ENCODE data around the gene PTPRK. TPM values are rescaled to one million over a fixed set of nuclear protein-coding genes. Genes with fewer than 3 reads are reported as not detected.

Gene PTPRK
- total RNA-seq, 1 donor from 2014 or later = 87.4 TPM

DNA sequence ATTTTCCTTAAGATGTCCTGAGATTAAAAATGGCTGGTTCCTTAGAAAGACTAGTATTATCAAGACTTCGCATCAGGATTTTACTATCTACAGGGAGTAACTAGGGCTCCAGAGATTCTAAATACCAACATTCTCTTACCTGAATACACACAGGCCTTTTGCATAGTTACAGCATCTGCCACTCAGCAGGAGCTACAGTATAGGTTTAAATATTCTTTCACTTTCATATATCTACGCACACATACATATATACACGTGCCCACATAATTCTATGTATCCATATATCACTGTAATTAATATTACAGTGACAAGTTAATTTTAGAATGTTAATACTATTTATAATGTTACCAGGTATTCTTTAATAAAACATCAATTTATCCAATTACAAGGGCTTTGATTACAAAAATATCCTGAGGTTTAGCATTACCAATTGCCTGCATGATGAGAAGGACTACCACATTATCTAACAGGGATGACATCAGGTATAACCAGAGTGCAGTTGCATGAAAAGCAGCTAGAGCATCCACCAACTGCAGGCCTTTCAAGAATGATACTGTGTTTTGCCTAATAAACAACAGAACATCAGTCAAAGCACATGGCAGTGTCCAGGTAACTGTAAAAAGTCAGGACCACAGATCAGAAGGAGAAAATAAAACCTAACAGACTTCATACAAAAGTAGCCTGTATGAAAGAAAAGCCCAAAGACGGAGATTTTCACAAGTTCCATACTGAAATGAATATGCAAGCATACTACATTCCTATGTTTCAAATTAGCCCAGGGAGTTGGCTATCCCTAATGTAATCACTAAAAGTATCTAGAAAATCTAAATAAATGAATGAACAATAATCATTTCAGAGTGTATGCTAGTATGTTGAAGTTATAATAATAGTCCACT lies 268.7 kb downstream of the PTPRK start:
- no peak for DNase-seq (ENCODE audit: low read depth in 2 of 2)

DNA sequence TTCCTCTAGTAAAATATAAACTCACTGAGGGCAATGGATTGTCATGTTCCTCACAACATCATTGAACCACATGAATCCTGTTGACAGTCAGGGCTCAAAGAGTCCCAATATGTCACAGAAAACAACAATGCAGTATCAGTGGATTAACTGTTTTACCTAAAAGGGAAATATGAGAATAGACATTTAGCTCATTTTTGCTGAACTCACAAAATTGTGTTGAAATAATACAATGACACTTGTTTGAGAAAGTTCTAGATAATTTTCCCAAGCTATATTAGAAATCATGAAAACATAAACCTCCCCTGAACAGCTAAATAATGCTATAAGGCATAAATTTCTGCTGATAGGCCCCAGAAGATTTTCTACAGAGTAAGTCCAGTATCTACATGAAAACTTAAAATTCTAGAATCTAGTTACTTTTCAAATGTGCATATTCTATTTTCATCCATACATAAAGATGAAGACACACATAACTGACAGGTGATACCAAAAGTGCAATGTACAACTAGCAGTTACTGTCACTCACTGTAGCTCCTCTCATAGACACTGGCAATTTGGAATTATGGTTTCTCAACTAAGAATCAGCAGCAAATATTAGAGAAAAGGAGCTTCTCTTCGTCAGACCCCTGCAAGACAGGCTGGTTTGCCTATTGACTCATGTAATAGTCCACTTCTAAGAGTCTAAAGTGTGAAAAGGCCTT lies 269.9 kb downstream of the PTPRK start:
- no peak for DNase-seq (ENCODE audit: low read depth in 2 of 2)

DNA sequence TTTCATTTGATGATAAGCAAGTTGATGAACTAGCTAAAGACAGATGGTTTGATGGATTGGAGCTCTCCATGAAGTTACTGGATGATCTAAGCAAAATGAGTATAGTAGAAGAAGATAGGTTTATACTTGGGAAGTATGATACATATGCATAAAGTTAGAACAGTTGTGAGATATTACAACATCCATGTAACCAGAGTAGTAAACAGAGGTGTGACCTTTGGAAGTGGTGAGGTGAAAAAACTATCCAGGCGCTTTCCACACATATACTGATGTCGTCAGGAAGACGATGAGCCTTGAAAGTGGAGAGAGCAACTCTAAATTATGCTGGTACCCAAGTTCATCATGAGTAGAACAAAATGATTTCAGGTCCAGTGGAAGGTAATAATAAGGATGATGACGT lies 271.0 kb downstream of the PTPRK start:
- no peak for DNase-seq (ENCODE audit: low read depth in 2 of 2)

DNA sequence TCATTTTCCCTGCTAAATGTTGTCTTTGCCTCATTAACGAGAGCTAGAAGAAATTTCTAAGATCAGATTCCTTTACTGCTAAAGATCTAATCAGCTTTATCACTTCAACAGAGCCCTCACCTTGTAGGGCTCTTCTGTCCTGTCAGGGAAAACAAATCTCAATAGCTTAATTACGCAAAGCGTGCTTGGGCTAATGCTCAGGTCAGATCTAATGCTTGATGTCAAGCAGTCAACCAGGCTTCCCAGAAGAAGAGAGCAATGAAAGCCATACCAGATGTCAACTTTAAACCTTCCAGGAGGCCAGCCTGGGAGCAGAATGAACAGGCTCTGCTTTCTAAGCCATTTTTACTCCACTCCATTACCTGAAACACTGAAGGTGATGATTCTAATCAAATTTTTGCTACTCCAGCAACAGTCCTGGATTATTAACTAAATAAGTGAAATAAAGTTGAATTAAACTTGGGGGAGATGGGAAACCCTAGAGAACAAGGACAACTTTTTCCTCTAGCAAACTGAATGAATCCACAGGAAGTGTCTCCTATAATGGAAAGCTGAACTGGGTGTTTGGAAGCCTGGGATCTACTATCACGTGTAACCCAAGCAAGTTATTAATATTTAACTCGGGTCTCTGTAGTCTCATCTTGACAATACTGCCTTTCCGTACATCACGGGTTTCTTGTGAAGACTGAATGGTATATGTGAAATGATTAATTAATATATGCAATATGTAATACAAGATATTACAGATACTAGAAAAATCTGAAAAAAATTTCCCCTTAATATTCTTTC lies 273.7 kb downstream of the PTPRK start:
- DNase-seq (ENCODE audit: low read depth in 2 of 2) = no peak

DNA sequence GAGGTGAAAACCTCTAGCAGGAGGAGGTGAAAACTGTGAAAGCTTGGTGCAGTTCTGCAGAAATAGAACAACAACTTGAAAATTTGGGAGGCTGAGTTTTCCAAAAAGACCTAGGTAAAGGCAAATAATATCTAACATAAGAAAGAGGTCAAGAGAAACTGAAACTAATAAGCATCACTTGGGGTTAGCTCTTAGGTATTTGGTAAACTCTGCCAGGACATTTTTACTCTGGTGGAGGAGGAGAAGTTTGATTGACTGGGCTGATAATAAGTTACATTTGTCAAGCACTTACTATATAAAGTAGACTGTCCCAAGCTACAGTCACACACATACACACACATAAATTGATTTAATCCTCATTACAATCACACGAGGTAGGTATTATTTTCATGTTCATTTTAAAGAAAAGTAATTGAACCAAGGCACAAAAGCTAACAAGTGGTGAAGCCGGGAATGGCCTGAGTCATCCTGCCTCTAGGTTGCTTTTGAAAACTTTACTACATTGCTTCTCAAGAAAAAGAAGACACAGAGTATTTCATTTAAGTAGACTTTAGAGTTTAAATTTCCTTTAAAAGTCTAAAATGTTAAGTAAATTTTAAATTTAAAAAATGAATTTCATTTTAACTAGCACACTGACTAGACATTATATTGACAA lies 275.5 kb downstream of the PTPRK start:
- DNase-seq (ENCODE audit: low read depth in 2 of 2) = no peak

DNA sequence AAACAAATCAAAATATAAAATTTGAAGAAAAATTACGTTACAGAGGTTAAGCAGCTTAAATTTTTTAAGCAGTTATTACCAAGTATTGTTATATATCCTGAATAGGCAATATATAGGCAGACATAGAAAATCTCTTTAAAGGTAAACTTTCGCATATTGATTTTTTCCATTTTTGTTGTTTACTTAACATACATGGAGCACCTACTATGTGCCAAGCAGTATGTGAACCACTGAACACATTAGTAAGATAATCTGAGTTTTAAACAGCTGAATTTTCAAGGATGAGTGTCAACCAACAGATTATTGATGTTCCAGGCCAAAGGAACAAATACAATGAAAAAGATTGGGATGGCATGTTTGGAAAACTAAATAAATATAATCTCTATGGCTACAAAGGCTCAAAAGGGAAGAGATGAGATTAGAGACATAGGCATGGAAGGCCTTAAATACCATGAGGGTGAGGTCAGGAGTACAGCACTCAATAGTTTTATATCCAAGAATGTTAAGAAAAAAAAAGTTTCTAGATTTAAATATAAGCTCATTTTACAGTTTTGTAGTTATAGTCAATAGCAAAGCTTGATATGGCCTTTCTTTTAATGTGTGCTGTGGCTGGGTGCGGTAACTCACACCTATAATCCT lies 277.5 kb downstream of the PTPRK start:
- no peak for DNase-seq (ENCODE audit: low read depth in 2 of 2)

DNA sequence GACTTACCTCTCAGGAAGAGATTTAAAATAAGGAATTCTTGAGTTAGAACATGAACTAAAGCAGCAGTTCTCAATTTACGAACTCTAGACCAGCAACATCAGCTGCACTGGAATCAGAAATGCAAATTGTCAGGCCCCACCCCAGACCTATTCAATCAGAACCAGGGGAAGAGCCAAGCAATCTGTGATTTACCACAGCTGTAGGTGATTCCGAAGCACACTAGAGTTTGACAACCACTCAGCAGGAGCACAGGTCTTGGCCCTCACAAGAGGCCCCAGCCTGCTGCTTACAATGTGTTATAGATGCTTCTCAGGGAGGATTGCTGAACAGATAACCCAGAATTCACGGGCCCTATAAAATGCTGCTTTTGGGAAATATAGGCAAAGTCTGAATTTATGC lies 279.2 kb downstream of the PTPRK start:
- DNase-seq (ENCODE audit: low read depth in 2 of 2) = no peak

DNA sequence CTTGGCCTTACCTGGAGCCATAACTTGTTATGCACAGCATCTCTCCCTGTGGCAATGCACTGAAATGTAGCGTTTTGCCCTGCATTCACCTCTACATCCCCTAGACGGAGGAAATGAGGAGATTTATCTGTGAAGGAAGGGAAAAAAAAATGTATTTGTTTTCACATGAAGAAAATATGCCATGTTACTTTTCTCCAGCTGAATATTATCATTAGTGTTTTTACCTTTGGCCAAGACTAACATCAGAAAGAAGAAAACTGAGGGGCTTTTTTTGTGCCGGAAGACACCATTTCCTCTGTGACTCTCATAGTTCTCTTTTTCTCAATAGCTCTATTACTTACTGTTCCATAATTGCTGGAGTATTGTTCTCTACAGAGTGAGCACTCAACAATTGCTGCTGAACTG lies 280.4 kb downstream of the PTPRK start:
- peak; percentile 9 to 68 for DNase-seq (ENCODE audit: low read depth in 2 of 2)

DNA sequence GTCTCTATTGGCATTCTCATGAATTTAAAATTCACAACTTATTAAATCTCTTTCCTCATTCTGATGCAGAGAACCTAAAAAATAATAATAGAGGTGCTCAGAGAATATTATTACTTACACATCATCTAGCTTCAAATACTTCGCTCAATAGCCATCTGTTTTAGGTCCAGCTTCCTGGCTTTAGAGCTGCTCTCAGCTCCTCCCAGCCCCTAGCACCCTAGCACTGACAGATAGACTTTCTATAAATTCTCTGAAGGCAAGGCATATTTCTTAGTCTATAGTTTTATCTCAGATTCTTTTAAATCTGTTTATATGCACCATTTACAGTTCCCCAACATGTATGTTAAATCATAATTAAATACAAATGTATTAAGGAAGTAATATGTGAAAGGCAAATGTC lies 281.3 kb downstream of the PTPRK start:
- DNase-seq (ENCODE audit: low read depth in 2 of 2) = no peak

DNA sequence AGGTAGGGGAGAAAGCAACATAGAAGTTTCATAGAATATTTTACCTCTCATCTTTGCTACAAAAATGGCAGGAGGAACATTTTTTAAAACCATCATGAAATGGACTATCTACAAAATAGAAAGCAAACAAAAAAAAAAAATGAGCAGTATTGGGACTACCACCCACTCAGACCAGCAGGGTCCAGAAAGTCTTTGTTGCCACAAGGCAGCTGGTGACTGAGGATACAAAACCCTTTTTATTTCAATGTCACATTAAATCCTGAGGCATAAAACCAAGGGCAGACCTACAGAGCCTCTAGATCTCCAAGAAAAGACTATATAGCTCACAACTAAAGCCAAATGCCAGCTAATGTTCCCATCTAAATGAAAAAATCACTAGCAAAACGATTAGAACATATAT lies 282.2 kb downstream of the PTPRK start:
- no peak for DNase-seq (ENCODE audit: low read depth in 2 of 2)

DNA sequence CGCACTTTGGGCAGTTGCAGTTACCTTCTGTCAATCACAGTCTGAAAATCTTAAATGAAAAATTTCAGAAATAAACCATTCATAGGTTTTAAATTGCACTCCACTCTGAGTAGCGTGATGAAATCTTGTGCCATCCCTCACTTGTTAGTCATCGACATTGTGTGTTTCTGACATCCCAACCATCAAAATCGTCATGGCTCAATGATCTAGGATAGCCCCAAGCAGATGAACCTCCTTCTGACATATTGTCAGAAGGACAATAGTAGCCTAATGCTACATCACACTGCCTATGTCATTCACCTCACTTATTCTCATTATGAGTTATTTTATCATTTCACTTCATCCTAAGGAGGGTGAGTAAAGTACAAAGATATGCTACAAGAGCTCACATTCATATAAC lies 284.8 kb downstream of the PTPRK start:
- DNase-seq (ENCODE audit: low read depth in 2 of 2) = no peak

DNA sequence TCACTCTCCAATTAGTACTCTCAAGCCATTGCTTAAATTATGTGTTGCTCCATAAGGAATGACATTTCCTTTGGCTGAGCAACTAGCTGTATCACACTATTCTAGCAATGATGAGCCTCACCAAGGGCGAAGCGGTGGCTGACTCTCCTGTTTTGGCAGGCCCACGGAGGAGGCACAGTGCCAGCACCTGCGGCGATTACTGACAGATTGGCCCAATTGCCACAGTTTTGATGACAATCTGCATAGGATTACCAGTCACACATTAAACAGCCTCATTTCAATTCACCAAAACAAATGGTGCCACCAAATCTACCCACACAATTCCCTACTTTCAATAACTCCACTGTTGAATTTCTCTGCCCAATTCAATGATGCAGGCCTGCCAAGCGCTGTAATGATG lies 286.9 kb downstream of the PTPRK start:
- DNase-seq (ENCODE audit: low read depth in 2 of 2) = no peak

DNA sequence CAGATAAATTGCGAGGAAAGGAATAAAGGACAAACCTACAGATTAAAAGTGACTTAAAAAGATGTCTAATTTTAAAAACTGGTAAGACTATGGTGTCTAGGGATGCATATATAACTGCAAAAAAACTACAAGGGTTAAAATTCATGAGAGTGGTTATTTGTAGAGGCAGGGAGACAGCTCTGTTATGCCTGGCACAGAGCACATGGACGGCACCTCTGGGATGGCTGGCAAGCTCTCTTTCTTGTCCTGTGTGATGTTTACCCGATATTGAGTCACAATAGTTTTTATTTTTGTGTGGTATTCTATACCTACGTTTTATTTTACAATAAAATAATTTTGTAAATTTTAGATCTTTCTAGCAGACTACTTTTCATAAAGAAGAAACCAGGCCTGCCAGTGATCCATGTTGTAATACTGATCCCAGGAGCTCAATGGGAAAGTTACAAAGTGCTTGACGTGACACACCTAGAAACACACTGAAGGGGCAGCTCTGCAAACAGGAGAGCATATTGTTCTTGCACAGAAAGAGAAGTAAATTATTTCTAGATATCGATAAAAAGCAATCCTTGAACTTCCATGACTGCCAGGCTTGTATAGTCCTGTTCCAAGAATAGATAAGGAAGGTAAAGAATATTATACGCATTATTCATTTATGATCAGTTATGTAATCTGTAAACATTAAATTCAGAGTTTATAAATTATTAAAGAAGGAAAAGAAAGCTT lies 290.0 kb downstream of the PTPRK start:
- DNase-seq (ENCODE audit: low read depth in 2 of 2) = no peak

DNA sequence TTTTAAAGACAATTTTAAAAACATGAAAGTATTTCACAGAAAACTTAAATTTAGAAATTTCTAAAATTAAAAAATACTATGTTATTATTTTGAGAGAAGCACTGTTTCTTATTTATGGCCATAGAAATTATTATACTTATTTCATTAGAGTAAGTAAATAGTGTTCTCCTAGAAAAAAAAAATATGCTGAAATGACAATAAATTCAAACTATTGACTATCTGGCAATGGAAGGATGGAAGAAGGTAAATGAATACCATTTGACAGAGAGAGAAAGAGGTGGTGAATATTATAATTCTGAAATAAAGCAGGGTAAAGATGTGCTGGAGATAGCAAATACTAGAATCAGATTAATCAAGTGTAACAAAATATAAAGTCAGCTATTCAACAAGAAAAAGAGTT lies 294.8 kb downstream of the PTPRK start:
- DNase-seq (ENCODE audit: low read depth in 2 of 2) = no peak

DNA sequence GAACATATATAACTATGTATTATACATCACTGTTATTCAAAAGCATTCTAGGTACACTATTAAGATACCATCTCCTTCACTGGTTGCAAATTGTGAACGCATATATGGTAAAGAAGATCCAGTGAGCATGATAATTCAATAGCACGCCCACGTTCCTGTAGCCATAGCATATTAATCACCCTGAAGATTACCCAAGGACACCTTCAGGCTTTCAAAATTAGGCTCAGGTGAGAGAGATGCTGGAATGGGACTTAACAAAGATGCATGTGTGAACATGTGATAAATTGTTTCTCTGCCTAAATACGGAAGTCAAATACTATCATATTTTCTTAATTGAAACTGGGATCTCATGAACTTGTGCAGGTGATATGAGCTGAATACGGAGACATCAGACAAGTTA lies 303.5 kb downstream of the PTPRK start:
- DNase-seq (ENCODE audit: low read depth in 2 of 2) = no peak

DNA sequence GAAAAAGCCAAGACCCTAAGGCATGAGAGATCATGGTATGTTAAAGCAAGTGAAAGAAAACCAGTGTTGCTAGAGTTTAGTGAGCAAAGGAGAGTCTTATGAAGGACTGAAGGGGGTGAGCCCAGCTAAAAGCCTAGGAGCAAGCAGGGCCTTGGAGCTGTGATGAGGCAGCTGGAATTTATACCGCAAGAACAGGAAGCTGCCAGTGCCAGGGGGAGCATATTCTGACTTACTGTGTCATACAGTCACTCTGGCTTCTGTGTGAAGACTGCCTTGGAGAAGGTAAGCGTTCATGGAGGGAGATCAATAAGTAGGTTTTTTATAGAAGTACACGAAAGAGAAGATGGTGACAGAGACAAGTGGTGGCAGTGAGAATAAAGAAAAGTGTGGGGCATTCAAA lies 310.6 kb downstream of the PTPRK start:
- DNase-seq (ENCODE audit: low read depth in 2 of 2) = peak in 1 of 2 donors; percentile 75

DNA sequence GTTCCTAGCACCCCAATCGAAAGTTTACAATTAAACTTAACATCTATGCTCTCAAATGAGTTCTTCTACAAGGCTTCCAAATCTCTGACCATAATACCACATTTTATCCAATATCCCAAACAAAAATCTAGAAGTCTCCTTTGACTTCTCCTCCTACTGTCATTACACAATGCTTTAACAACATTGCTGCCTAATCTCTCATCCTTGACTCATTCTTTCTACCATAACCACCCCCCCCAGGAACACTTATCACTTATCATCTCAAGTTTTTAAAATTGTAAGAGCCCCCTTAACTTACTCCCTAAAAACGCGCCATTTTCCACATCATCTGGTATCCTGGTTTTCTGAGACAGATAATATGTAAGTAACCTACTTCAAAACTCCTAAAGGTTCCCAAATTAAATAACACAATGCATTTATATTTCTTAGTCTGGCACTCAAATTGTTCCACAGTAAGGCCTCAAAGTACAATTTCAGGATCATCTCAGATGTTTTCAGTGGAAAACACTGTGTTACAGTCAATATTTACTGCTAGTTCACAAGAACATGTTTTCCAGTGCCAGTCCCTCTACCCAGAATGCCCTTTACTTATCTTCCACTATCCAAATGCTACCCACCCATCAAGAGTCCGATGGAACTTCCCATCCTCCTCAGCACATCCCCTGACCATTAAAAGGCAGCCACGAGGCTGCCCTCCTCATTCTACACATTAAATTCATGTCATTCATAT lies 311.4 kb downstream of the PTPRK start:
- peak in 1 of 2 donors; percentile 28 for DNase-seq (ENCODE audit: low read depth in 2 of 2)

DNA sequence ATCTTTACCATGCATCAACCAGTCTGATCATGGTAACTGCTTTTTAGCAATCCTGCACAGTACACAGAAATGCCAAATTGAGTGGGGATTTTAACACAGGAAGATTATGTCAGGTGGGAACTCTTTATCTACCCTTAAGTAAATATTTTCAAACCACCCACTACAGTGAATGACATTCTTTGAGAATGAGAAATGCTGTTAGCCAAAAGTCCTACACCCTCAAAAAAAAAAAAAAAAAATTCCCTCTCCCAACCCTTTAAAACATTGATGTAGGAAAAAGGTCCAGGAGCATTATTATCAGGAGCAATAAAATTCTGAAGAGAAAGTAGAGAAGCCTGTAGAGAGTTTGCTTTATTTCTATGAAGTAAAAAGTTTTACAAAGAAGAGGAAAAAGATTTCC lies 312.3 kb downstream of the PTPRK start:
- DNase-seq (ENCODE audit: low read depth in 2 of 2) = peak; percentile 45 to 70

DNA sequence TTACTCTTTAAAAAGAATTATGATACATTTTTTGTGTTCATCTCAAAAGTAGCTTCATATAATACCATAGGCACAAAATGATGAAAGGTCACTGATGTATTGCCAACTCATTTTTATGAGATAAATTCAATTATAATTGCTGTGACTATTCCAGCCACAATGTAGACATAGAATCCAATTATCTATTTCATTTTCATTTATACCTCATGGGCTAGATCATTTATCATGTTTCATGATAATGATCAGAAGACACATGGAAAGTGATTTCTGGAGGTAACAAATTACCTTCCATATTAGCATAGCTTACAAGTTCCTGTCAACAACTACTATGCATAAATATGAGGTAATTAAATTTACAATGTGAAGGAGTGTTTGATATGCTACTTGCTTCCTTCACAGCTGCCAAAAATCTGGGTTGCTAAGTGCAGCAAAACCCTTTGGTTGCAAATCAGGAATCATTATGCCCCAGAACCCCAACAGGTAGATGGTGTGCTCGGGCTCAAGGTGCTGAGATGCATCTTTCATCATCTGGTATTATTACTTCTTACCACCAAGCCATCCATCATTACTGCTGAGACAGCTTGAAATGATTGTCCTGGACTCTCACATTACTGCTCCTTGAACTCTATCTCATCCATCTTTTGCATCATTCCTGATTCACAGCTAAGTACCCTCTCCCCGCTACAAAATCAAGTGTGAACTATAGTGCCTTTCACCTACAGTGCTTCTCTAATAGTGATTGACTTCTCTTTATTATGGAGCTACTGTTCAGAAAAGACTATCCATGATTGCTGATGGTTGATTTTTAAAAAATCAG lies 313.6 kb downstream of the PTPRK start:
- DNase-seq (ENCODE audit: low read depth in 2 of 2) = no peak
